ENCODE measurements around the gene RBBP5.

Gene RBBP5

DNA sequence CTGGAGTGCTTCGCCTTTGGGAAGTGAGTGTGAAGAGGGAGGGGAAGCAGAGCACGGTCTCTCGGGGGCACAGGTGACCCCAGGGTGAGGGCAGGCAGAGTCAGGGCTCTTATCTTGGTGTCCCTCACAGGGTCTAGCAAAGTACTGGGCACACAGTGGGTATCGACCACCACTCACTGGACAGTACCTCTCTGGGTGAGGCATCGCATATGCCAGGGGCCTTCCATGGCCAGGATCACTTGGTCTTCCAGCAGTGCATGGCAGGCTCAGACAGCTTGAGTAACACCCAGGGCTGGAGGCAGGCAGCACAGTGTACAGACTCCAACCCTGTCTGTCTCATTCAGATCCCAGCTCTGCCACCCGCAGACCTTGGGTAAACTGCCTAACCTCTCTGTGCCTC, 62.1 kb downstream of the RBBP5 start:
- H3K27ac ChIP-seq, result no peak overlapping the region
- TF ChIP-seq ZFX (IDR thresholded peaks at IDR 0.05; ENCODE audit: borderline replicate concordance), result no peak
- TF ChIP-seq, protein P1, sequence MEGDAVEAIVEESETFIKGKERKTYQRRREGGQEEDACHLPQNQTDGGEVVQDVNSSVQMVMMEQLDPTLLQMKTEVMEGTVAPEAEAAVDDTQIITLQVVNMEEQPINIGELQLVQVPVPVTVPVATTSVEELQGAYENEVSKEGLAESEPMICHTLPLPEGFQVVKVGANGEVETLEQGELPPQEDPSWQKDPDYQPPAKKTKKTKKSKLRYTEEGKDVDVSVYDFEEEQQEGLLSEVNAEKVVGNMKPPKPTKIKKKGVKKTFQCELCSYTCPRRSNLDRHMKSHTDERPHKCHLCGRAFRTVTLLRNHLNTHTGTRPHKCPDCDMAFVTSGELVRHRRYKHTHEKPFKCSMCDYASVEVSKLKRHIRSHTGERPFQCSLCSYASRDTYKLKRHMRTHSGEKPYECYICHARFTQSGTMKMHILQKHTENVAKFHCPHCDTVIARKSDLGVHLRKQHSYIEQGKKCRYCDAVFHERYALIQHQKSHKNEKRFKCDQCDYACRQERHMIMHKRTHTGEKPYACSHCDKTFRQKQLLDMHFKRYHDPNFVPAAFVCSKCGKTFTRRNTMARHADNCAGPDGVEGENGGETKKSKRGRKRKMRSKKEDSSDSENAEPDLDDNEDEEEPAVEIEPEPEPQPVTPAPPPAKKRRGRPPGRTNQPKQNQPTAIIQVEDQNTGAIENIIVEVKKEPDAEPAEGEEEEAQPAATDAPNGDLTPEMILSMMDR (IDR thresholded peaks at IDR 0.05), result no peak

DNA sequence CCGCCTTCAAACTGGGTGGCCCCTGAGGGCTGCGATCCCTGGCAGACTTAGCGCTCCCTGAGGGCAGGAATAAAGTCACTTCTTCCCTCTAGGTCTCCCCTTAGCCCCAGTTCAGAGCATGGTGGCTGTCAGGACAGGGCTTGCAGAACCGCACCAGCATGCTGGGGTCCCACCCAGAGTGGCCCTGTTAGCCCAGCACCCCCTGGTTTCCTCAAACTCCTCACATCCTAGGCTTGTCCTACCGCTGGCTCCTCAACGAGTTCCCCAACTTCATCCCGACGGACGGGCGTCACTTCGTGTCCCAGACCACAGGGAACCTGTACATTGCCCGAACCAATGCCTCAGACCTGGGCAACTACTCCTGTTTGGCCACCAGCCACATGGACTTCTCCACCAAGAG, 62.9 kb downstream of the RBBP5 start:
- TF ChIP-seq, protein P1 (IDR thresholded peaks at IDR 0.05), result no peak
- no peak for TF ChIP-seq ZFX (IDR thresholded peaks at IDR 0.05; ENCODE audit: borderline replicate concordance)
- H3K27ac ChIP-seq, result no peak overlapping the region

DNA sequence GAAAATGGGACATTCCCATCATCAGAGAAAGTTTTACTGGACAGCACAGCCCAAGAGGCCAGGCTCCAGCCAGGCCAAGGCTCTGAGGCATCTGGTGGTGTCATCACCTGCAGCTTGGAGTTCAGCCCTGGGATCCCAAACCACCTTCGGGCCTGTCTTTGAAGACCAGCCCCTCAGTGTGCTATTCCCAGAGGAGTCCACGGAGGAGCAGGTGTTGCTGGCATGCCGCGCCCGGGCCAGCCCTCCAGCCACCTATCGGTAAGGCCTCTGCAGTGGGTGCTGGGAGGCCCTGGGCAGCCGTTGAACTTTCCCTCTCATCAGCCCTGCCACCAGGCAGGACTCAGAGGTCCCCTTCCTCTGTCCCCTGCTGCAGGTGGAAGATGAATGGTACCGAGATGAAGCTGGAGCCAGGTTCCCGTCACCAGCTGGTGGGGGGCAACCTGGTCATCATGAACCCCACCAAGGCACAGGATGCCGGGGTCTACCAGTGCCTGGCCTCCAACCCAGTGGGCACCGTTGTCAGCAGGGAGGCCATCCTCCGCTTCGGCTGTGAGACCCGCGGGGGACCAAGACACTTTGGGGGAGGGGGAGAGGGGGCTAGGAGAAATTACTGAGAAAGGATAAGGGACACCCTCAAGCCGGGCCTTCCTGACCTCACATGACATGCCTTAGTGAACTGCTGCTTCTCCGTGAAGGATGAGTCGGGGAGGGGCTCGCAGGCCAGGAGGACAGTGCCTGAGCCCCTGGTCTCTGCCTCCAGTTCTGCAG, 63.8 kb downstream of the RBBP5 start:
- TF ChIP-seq, protein P1 (IDR thresholded peaks at IDR 0.05), result no peak
- no peak for TF ChIP-seq ZFX (IDR thresholded peaks at IDR 0.05; ENCODE audit: borderline replicate concordance)
- no peak overlapping the region for H3K27ac ChIP-seq

DNA sequence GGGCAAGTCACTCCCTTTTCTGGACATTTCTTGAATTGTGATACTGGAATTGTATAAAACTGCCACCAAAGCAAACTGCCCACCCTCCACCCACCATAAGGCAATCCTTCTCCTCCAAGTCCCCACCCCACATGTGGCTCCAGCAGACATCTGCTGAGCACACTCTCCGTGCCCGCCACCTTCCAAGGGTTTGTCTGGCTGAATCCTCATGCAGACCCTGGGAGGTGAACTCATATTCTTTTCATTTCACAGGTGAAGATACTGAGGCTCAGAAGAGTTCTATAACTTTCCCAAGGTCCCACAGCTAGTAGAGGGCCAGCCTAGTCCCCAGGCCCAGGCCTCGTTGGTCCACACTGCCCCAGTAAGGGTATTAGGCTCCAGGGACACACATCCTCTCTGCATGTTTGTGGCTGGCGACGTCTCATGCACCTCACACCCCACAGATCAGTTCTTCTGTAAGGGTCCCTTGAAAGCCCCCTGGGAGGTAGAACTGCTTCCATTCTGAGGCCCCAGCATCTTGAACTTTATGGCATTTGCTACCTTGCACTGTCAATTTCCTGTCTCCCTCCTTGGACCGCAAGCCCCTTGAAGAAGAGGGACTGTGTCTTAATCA, 64.7 kb downstream of the RBBP5 start:
- no peak overlapping the region for H3K27ac ChIP-seq
- TF ChIP-seq, protein P1 (IDR thresholded peaks at IDR 0.05), result no peak
- no peak for TF ChIP-seq ZFX (IDR thresholded peaks at IDR 0.05; ENCODE audit: borderline replicate concordance)

DNA sequence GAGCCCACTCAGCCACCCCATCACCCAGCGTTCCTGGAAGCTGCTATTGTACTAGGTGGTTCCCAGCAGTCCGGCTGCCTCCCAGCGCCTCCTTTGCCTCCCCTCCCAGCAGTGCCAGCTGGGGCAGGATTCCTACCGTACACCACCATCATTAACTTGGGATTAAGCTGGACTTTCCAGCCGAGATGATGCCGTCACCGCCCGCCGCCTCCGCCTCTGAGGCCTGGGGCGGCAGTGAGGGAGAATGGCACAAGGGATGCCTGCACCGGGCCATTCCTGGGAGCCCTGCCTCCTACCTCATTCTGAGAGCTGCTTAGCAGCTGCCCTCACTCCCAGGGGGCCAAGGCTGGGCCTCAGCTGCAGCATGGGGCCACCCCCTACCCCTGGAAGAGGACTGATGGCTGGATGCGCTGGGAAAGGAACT, 65.6 kb downstream of the RBBP5 start:
- TF ChIP-seq, protein P1 (IDR thresholded peaks at IDR 0.05), result no peak
- no peak for TF ChIP-seq ZFX (IDR thresholded peaks at IDR 0.05; ENCODE audit: borderline replicate concordance)
- no peak overlapping the region for H3K27ac ChIP-seq

DNA sequence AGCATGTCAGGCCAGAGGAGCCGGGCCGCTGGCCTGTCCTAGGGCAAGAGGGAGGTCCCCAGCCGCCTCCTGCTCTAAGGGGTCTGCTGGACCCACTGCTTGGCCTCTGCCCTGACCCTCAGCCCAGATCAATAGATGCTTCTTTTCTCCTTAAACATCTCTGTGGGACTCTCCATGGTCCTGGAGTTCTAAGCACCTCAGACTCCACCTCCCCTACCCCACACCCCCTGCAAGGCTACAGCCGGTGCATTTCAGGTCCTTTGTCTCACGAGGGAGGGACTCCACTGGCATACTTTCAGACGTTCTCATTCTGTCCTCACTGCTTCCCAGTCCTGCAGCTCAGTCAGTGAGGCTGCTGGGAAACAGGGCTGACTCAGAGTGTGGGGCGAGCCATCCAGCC, 67.8 kb downstream of the RBBP5 start:
- H3K27ac ChIP-seq, result no peak overlapping the region
- TF ChIP-seq, protein P1 (IDR thresholded peaks at IDR 0.05), result no peak
- no peak for TF ChIP-seq ZFX (IDR thresholded peaks at IDR 0.05; ENCODE audit: borderline replicate concordance)

DNA sequence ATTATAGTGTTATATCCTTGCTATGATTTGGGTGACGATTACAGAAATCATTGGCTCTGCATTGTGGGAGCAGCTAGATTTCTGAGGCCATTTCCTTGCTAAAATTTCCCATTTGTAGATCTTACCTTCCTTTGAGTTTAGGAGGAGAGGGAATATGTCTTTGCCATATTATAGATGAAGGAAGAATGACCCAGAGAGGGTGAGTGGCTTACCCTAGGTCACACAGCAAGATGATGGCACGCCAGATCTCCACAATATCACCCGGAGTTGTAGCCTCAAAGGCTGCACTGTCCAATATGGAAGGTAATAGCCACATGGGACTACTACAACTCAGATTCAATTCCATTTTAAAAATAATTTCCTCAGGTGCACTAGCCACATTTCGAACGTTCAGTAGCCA, 68.5 kb downstream of the RBBP5 start:
- TF ChIP-seq, protein P1 (IDR thresholded peaks at IDR 0.05), result no peak
- TF ChIP-seq ZFX (IDR thresholded peaks at IDR 0.05; ENCODE audit: borderline replicate concordance), result no peak
- no peak overlapping the region for H3K27ac ChIP-seq

Measured in 22Rv1 (cell line).